HepG2 (cell line): Measurements from ENCODE around the gene POU5F1. TPM values are rescaled to one million over a fixed set of nuclear protein-coding genes. Genes with fewer than 3 reads are reported as not detected.

Source experiments
- ATF7 ChIP-seq, 2 experiments: fragments of 450-650 bp in 1 of 2; sonication (generic) in 1 of 2; formaldehyde crosslinking in 1 of 2; IDR thresholded peaks; 2 replicates each; pipeline versions ENCODE4 v1.4.0 to v1.6.1; 2016 to 2020; ENCODE audit warnings: antibody characterized with exemption in 1 of 2, mild to moderate bottlenecking in 1 of 2, missing genetic modification reagents in 1 of 2
- FOXK2 ChIP-seq: fragments of 450-650 bp; IDR thresholded peaks from 2 replicates; pipeline ENCODE4 v1.6.1; 2016
- HOXA9 ChIP-seq: sonication (generic); formaldehyde crosslinking; IDR thresholded peaks from 2 replicates; pipeline ENCODE4 v1.8.1; 2022; ENCODE audit warnings: missing genetic modification reagents, mild to moderate bottlenecking, moderate library complexity, borderline replicate concordance
- NR2F1 ChIP-seq, 2 experiments: fragments of 450-650 bp in 1 of 2; formaldehyde crosslinking in 1 of 2; IDR thresholded peaks; 2 replicates each; pipeline versions ENCODE4 v1.5.0 to v1.6.1; 2016 to 2020; ENCODE audit warnings: mild to moderate bottlenecking in 1 of 2, missing compliant biosample characterization in 1 of 2, missing genetic modification reagents in 1 of 2, moderate library complexity in 1 of 2
- PAX8 ChIP-seq: sonication (generic); formaldehyde crosslinking; IDR thresholded peaks from 2 replicates; pipeline ENCODE4 v1.8.0; 2022; ENCODE audit warnings: mild to moderate bottlenecking, missing genetic modification reagents, borderline replicate concordance
- RFX3 ChIP-seq: IDR thresholded peaks from 2 replicates; pipeline ENCODE4 v1.6.1; 2016; ENCODE audit warnings: missing biosample characterization, missing genetic modification reagents
- ZNF24 ChIP-seq: fragments of 450-650 bp; IDR thresholded peaks from 2 replicates; pipeline ENCODE4 v1.6.1; 2017; ENCODE audit warnings: antibody characterized with exemption, mild to moderate bottlenecking
- ZNF30 ChIP-seq: sonication (generic); formaldehyde crosslinking; IDR thresholded peaks from 2 replicates; pipeline ENCODE4 v1.5.0; 2020; ENCODE audit warnings: mild to moderate bottlenecking, missing genetic modification reagents
- ZNF720 ChIP-seq: sonication (generic); formaldehyde crosslinking; IDR thresholded peaks from 2 replicates; pipeline ENCODE4 v1.4.0; 2020; ENCODE audit warnings: missing genetic modification reagents
- ZNF792 ChIP-seq: IDR thresholded peaks from 2 replicates; pipeline ENCODE4 v1.6.1; 2016
- polyA plus RNA-seq, 8 experiments: library from polyadenylated mRNA; depleted of rRNA in 3 of 8; stranded (reverse) in 7 of 8; unstranded in 1 of 8; fragments of >200 nt; fragmentation: Illumina TruSeq in 4 of 8; extraction: Trizol in 4 of 8; gene quantifications; 2 replicates each; pipeline versions ENCODE4 v1.2.1 to v1.2.3, GENCODE V29; 2011 to 2016; ENCODE audit warnings: low read depth in 4 of 8, missing spikeins in 1 of 8, mixed read lengths in 1 of 8; ENCODE audit not compliant: insufficient read depth in 1 of 8
- total RNA-seq, 5 experiments: library from RNA; depleted of rRNA; stranded (reverse); fragments of >200 nt; fragmentation: Illumina TruSeq; extraction: Trizol; gene quantifications; 2 replicates each; pipeline ENCODE4 v1.2.3, GENCODE V29; 2016; ENCODE audit warnings: low read depth in 1 of 5
- TF ChIP-seq, protein P1 (sequence below), 2 experiments: sonication (generic) in 1 of 2; formaldehyde crosslinking in 1 of 2; IDR thresholded peaks; 2 replicates each; pipeline versions ENCODE4 v1.5.1 to v1.6.1; 2011 to 2020; ENCODE audit warnings: borderline replicate concordance in 1 of 2, low read depth in 1 of 2, low read length in 1 of 2, mild to moderate bottlenecking in 1 of 2, missing genetic modification reagents in 1 of 2, moderate library complexity in 1 of 2
- TF ChIP-seq, protein P2 (sequence below): sonication (generic); formaldehyde crosslinking; IDR thresholded peaks from 2 replicates; pipeline ENCODE4 v1.4.0; 2020; ENCODE audit warnings: missing genetic modification reagents; ENCODE audit errors: not compliant biosample characterization
- TF ChIP-seq, protein P3 (sequence below): sonication (generic); formaldehyde crosslinking; IDR thresholded peaks from 2 replicates; pipeline ENCODE4 v1.5.1; 2020; ENCODE audit warnings: mild to moderate bottlenecking, missing genetic modification reagents, moderate library complexity
- TF ChIP-seq, protein P4 (sequence below): sonication (generic); formaldehyde crosslinking; IDR thresholded peaks from 2 replicates; pipeline ENCODE4 v1.4.0; 2020; ENCODE audit warnings: missing genetic modification reagents, borderline replicate concordance
- TF ChIP-seq, protein P5 (sequence below): IDR thresholded peaks from 2 replicates; pipeline ENCODE4 v1.6.1; 2018; ENCODE audit warnings: missing genetic modification reagents, mild to moderate bottlenecking, missing compliant biosample characterization

POU5F1 gene
- total and polyA plus RNA-seq, 2 of the 13 experiments (the other 11 are each of a cell fraction or from before 2014, with no cell fraction given), result 2.5 to 7.2 TPM

DNA sequence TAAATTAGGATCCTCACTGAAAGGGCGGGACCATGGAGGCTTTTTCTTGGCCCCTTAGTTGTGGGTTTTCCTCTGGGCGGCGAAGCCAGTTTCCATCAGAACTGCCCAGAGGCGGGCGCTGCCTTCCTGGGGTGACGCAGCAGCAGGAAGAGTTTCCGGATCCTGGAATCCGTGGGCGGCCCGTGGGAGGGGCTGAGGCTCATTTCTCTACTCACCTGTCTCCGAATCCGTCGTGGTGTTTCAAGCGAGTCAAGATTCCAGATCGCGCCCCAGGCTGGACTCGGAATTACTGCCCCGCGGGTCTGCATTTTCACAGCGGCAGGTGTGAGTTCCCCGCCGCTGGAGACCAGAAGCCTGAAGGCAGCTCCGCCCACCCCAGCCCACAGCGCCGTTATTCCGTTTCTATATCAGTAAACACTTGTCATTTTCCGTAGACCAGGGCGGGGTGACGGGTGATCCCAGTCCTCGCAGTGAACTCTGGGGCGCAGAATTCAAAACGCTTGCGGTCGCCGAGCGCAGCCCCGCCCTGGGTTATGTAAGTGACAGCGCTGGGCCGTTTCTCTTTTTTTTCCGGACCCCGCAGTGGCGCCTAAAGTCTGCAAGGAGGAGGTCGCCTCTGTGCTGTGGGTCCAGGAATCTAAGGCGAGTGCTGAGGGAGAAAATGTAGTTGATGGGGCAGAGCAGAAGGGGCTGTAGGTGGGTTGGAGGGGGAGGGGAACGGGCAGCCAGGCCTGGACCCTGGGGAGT lies 27.2 kb upstream of the POU5F1 start (continued):
- TF ChIP-seq ZNF24, result no peak
- no peak for TF ChIP-seq RFX3 (CRISPR knock-in tag)
- TF ChIP-seq, protein P1, sequence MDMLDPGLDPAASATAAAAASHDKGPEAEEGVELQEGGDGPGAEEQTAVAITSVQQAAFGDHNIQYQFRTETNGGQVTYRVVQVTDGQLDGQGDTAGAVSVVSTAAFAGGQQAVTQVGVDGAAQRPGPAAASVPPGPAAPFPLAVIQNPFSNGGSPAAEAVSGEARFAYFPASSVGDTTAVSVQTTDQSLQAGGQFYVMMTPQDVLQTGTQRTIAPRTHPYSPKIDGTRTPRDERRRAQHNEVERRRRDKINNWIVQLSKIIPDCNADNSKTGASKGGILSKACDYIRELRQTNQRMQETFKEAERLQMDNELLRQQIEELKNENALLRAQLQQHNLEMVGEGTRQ (IDR thresholded peaks at IDR 0.05; ENCODE audit: low read depth, low read length), result no peak
- TF ChIP-seq, protein P1 (CRISPR knock-in tag; IDR thresholded peaks at IDR 0.05; ENCODE audit: borderline replicate concordance), result no peak
- TF ChIP-seq, protein P2, sequence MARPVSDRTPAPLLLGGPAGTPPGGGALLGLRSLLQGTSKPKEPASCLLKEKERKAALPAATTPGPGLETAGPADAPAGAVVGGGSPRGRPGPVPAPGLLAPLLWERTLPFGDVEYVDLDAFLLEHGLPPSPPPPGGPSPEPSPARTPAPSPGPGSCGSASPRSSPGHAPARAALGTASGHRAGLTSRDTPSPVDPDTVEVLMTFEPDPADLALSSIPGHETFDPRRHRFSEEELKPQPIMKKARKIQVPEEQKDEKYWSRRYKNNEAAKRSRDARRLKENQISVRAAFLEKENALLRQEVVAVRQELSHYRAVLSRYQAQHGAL (CRISPR knock-in tag), result no peak
- no peak for TF ChIP-seq HOXA9 (CRISPR knock-in tag)
- TF ChIP-seq FOXK2, result no peak
- TF ChIP-seq NR2F1 (CRISPR knock-in tag; IDR thresholded peaks at IDR 0.05), result no peak
- no peak for TF ChIP-seq ZNF30
- peak; percentile 48; the same call in 1 of the 2 replicates for TF ChIP-seq PAX8
- no peak for TF ChIP-seq ATF7 (IDR thresholded peaks at IDR 0.05)
- peak; percentile 40; the same call in 1 of the 2 replicates for TF ChIP-seq ATF7 (CRISPR knock-in tag; IDR thresholded peaks at IDR 0.05)
- TF ChIP-seq, protein P3, sequence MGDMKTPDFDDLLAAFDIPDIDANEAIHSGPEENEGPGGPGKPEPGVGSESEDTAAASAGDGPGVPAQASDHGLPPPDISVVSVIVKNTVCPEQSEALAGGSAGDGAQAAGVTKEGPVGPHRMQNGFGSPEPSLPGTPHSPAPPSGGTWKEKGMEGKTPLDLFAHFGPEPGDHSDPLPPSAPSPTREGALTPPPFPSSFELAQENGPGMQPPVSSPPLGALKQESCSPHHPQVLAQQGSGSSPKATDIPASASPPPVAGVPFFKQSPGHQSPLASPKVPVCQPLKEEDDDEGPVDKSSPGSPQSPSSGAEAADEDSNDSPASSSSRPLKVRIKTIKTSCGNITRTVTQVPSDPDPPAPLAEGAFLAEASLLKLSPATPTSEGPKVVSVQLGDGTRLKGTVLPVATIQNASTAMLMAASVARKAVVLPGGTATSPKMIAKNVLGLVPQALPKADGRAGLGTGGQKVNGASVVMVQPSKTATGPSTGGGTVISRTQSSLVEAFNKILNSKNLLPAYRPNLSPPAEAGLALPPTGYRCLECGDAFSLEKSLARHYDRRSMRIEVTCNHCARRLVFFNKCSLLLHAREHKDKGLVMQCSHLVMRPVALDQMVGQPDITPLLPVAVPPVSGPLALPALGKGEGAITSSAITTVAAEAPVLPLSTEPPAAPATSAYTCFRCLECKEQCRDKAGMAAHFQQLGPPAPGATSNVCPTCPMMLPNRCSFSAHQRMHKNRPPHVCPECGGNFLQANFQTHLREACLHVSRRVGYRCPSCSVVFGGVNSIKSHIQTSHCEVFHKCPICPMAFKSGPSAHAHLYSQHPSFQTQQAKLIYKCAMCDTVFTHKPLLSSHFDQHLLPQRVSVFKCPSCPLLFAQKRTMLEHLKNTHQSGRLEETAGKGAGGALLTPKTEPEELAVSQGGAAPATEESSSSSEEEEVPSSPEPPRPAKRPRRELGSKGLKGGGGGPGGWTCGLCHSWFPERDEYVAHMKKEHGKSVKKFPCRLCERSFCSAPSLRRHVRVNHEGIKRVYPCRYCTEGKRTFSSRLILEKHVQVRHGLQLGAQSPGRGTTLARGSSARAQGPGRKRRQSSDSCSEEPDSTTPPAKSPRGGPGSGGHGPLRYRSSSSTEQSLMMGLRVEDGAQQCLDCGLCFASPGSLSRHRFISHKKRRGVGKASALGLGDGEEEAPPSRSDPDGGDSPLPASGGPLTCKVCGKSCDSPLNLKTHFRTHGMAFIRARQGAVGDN (CRISPR knock-in tag), result peak; percentile 73
- no peak for TF ChIP-seq ZNF720 (CRISPR knock-in tag)
- TF ChIP-seq, protein P4, sequence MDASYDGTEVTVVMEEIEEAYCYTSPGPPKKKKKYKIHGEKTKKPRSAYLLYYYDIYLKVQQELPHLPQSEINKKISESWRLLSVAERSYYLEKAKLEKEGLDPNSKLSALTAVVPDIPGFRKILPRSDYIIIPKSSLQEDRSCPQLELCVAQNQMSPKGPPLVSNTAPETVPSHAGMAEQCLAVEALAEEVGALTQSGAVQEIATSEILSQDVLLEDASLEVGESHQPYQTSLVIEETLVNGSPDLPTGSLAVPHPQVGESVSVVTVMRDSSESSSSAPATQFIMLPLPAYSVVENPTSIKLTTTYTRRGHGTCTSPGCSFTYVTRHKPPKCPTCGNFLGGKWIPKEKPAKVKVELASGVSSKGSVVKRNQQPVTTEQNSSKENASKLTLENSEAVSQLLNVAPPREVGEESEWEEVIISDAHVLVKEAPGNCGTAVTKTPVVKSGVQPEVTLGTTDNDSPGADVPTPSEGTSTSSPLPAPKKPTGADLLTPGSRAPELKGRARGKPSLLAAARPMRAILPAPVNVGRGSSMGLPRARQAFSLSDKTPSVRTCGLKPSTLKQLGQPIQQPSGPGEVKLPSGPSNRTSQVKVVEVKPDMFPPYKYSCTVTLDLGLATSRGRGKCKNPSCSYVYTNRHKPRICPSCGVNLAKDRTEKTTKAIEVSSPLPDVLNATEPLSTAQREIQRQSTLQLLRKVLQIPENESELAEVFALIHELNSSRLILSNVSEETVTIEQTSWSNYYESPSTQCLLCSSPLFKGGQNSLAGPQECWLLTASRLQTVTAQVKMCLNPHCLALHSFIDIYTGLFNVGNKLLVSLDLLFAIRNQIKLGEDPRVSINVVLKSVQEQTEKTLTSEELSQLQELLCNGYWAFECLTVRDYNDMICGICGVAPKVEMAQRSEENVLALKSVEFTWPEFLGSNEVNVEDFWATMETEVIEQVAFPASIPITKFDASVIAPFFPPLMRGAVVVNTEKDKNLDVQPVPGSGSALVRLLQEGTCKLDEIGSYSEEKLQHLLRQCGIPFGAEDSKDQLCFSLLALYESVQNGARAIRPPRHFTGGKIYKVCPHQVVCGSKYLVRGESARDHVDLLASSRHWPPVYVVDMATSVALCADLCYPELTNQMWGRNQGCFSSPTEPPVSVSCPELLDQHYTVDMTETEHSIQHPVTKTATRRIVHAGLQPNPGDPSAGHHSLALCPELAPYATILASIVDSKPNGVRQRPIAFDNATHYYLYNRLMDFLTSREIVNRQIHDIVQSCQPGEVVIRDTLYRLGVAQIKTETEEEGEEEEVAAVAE (CRISPR knock-in tag), result no peak
- TF ChIP-seq, protein P5, sequence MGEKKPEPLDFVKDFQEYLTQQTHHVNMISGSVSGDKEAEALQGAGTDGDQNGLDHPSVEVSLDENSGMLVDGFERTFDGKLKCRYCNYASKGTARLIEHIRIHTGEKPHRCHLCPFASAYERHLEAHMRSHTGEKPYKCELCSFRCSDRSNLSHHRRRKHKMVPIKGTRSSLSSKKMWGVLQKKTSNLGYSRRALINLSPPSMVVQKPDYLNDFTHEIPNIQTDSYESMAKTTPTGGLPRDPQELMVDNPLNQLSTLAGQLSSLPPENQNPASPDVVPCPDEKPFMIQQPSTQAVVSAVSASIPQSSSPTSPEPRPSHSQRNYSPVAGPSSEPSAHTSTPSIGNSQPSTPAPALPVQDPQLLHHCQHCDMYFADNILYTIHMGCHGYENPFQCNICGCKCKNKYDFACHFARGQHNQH (CRISPR knock-in tag), result peak; percentile 36; the same call in 1 of the 2 replicates
- no peak for TF ChIP-seq ZNF792 (CRISPR knock-in tag)
